AG10803 (cell line): Measurements from ENCODE around the gene YPEL1.

Source experiments
- DNase-seq: peaks from one replicate; pipeline ENCODE4 v3.0.0; 2010; ENCODE audit warnings: low read depth
- H3K4me3 ChIP-seq: 2 replicates; pipeline ENCODE4 v1.5.1; 2011; ENCODE audit warnings: mild to moderate bottlenecking, low read length, control low read depth
- CTCF ChIP-seq: conservative IDR thresholded peaks from 2 replicates; pipeline ENCODE4 v1.5.1; 2011; ENCODE audit warnings: mild to moderate bottlenecking, low read length, control low read depth, inconsistent platforms

YPEL1 gene

GRCh38 chr22:21697021-21697771 lies 38.4 kb downstream of the YPEL1 start:
- no peak overlapping the region for H3K4me3 ChIP-seq
- DNase-seq = no peak
- TF ChIP-seq CTCF = no peak

- H3K4me3 ChIP-seq = no peak overlapping the region
- DNase-seq = no peak
- no peak for TF ChIP-seq CTCF
Measured at GRCh38 chr22:21696115-21696514, 39.5 kb downstream of the YPEL1 start.

- H3K4me3 ChIP-seq = no peak overlapping the region
- TF ChIP-seq CTCF = no peak
- DNase-seq = no peak
Measured at GRCh38 chr22:21695430-21696085, 40.0 kb downstream of the YPEL1 start.

- no peak for TF ChIP-seq CTCF
- H3K4me3 ChIP-seq = no peak overlapping the region
- no peak for DNase-seq
Measured at GRCh38 chr22:21694795-21695429, 40.7 kb downstream of the YPEL1 start.

GRCh38 chr22:21694394-21694793 lies 41.2 kb downstream of the YPEL1 start:
- no peak overlapping the region for H3K4me3 ChIP-seq
- DNase-seq = no peak
- no peak for TF ChIP-seq CTCF

- H3K4me3 ChIP-seq = no peak overlapping the region
- TF ChIP-seq CTCF = no peak
- DNase-seq = no peak
Measured at GRCh38 chr22:21693999-21694341, 41.6 kb downstream of the YPEL1 start.
